GM19324 (cell line): ENCODE measurements around the gene FAAP20.
"Not testable (repeated sequence)": the region's sequence is repeated elsewhere in the genome, so short reads cannot be mapped to it uniquely, and the experiment has no call there.

Experiments used
- ATAC-seq: cut with Tn5 transposase; IDR thresholded peaks from one replicate; pipeline ENCODE4 v1.9.1; 2021; ENCODE audit warnings: mild to moderate bottlenecking, moderate library complexity; ENCODE audit not compliant: unreplicated experiment, low FRiP score

FAAP20 gene

DNA sequence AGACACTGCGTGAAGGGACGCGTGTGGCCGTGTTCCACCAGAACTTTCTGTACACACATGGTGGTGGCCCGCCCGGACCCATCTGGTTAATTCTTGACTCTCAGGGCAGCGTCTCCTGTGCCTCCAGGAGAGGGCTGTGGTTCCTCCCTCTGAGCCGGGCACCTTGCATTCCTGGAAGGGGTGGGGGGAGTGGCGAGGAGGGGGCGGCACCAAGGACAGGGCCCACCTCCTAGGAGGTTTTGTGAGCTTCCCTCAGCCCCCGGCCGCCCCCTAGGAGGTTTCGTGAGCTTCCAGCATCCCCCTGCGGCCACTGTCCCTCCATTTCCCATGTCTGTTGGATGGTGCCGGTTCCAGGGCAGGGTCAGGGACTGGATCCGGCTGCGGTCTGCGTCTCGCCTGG lies 28.9 kb downstream of the FAAP20 start:
- no peak for ATAC-seq

DNA sequence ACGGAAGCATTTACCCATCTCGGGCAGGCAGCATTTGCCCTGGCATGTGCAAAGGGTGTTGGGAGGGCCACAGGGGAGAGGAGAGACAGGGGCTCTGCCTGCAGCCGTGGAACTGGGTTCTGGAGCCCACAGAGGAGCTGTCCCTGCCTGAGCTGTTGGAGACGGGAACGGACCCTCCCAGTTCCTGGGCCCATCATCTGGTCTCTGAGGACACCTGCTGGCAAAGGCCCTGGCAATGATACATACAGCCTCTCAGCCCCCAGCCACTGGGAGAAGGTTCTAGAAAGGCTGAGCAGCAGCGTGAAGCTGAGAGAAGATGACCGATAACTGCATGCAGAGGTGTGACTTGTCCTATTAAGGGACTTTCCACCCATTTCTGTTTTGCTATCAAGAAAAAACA lies 31.4 kb downstream of the FAAP20 start:
- ATAC-seq: no peak

DNA sequence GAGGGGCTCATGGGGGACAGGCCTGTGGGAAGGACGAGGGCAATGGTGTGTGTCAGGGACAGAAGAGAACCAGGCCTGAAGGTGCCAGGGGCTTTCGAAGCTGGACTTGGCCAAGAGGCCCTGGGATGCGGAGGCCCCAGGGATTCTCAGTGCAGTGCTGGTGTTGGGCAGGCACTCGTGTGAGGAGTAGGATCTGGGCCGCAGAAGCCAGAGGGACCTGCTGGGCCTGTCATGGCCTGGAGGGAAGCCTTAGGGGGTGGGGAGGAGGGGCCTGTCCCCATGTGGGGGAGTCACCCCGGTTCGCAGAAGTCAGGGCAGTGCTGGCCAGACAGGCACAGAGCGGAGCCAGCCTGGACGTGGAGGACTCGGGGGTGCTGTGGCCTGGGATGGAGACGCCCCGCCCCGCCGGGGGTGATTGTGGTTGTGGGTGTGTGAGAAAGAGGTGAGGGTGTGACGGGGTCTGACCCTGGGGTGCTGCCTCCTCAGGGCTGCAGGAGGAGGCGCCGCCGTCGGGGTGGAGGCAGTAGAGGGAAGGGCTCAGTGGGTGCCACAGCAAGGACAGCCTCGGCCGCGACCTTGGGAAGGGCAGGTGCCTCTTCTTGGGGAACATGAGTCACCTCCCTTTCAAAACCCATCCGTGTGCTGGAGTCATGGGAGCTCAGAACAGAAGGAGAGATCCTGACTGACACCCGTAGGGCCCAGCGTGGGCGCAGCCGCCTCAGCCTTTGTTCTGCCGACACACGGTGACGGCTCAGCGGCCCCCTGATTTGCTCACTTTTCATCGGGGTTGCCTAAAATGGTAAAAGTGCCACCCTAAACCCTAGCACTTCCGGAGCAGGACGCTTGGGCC lies 33.9 kb downstream of the FAAP20 start:
- ATAC-seq: no peak

DNA sequence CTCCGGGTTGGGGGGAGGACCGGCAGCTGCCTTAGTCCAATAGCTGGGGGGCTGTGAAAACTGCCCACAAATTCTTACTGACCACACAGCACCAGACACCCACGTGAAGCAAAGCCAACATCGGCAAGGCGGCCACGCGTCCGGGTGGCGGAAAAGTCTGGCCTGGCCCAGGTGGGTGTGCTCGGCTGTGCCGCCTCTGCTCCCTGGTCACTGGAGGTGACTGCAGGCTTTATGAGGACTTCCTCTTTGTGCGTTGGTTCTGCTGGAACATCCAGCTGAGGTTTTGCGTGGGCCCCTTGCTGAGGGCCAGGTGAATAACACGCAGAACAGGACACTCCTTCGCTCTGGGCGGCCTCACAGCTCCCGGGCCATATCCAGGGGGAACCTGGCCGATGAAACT lies 35.4 kb downstream of the FAAP20 start:
- ATAC-seq: no peak

DNA sequence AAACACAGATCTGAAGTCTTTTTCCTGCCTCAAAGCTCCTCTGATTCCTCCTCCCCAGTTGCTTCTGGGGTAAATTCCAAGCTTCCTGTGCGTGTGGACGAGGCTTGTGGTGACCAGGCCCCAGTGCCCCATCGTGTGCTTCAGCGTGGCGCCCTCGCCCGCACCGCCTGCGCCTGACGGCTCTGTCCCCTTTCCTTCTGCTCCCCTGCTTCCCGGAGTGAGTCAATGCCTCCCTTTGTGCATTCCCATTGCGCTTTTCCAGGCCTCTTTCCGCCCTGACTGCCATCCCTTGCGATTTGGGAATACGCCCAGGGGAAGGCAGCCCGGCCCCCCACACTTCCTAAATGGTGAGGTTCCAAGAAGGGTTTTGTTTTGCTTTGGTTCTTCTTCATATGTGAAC lies 36.3 kb downstream of the FAAP20 start:
- no peak for ATAC-seq

DNA sequence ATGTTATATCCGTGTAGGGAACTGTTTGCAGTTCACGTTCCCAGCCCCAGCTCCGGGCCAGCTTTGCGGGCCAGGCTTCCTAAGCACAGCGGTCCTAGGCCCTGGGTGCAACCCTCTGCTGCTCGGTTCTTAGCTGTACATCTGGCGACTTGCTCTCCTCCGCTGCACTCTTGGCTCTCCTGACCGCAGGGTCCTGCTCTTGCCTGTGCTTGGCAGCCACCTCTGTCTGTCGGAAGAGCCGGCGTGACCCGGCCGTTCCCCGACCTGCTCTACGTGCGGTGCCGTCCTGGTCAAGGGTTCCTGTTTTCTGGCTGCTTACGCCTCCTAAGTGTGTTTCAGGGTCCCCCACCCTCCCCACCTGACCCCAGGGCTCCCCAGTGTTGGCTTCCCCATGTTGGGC lies 36.7 kb downstream of the FAAP20 start:
- no peak for ATAC-seq

DNA sequence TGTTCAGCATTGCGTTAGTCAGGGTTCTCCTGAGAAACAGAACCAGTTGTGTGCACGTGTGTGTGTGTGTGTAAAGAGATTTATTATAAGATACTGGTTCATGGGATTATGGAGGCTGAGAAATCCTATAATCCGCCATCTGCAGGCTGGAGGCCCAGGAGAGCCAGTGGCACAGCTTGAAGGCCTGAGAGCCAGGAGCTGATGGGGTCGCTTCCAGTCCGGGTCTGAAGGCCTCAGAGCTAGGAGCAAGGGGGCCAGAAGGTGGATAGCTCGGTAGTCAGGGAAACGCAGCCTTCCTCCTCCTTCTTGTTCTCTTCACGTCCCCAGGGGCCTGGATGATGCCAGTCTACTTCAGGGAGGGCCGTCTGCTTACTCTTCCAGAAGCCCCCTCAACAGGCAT lies 37.7 kb downstream of the FAAP20 start:
- no peak for ATAC-seq

DNA sequence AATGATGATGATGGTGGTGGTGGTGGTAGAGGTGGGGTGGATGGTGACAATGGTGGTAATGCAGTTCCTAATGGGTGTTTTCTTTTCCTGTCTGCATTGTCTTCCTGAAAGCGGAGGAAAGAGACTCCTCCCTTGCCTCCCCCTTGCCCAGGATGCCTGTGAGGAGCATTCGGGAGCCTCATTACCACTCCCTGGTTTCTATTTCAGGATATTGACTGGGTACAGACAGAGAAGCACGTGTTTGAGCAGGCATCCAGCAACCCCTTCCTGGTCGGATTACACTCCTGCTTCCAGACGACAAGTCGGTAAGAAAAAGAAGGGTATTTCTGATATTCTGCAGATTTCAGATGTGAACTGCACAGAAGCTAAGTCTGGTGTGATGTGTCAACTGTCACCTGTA lies 38.8 kb downstream of the FAAP20 start:
- no peak for ATAC-seq

DNA sequence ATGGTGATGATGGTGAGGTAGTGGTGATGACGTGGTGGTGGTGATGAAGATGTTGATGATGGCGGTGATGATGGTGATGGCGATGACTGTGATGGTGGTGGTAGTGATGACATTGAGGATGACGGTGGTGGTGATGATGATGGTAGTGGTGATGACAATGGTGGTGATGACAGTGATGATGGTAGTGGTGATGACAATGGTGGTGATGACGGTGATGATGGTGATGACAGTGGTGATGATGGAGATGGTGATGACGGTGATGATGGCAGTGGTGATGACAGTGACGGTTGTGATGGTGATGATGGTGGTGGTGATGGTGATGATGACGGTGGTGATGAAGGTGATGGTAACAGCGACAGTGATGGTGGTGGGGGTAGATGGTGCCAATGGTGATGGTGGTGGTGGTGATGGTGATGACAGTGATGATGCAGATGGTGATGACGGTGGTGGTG lies 39.4 kb downstream of the FAAP20 start:
- ATAC-seq: no peak

DNA sequence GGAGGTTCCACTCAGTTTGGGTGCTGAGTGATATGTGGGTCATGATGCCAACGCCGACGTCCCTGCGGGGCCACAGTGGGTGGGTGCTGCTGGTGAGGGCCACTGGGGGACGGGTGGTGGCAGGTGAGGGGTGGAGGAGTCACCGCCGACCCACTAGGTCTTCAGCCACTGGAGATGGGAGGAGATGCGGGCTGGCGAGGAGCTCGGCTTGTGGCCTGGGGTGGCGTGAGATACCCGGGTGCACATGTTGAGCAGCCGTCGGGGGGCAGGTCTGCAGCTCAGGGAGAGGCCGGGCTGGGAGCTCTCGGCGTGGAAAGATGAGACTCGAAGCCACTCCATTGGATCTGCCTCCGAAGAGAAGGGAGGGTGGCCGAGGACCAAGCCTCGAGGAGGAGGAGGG lies 40.5 kb downstream of the FAAP20 start:
- no peak for ATAC-seq

DNA sequence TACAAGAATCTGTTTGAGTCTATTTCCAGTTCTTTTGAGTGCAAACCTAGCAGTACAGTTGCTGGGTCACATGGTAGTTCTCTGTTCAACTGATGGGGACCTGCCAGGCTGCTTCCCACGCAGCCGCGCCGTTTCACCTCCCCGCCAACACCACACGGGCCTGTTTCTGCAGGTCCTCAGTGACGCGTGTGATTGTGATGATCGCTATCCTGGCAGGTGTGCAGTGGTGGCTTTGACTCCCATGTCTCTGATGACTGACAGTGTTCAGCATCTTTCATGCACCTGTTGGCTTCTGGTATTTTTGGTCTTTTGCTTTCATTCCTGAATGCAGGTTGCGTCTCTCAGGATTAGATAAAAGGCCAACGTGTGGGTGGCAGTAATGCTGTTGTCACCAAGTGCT lies 41.6 kb downstream of the FAAP20 start:
- ATAC-seq: no peak

DNA sequence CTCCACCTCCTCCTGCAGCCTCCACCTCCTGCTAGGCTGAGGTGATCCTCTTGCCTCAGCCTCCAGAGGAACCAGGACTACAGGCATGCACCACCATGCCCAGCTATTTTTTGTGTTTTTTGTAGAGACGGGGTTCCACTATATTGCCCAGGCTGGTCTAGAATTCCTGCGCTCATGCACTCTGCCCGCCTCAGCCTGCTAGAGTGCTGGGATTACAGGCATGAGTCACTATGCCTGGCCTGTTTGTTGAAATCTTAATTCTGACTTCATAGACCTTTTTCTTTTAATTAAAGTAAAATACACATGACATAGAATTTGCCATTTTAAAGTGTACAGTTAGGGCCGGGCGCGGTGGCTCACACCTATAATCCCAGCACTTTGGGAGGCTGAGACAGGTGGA lies 42.7 kb downstream of the FAAP20 start:
- no peak for ATAC-seq

DNA sequence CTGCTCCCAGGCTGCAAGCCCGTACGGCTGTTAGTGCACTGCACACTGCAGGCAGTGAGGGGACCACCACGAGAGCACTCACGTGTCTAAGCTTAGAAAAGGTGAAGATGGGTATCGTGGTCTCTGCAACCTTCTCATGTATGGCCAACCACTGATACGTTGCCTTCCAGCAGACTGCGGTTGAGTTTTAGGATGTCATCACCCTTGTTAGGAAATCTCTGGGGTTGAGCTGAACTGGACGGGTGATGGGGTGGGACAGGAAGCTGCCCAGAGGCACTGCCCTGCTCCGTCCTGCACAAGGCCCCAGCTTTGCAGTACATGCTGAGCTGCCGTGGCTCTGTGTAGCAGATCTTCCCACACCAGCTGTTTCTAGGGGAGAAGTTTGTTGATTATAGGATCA lies 43.3 kb downstream of the FAAP20 start:
- ATAC-seq: no peak

DNA sequence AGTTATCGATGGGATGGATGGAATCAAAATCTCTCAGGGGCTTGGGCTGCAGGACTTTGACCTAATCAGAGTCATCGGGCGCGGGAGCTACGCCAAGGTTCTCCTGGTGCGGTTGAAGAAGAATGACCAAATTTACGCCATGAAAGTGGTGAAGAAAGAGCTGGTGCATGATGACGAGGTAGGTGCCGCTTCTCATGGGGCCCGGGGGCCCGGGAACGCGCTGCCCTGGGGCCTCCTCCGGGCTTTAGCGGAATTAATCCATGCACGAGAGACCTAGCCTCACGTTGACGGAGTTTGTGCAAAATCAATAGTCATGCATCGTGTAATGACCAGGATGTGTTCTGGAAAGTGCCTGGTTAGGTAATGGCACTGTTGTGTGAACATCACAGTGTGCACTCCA lies 43.8 kb downstream of the FAAP20 start:
- no peak for ATAC-seq

DNA sequence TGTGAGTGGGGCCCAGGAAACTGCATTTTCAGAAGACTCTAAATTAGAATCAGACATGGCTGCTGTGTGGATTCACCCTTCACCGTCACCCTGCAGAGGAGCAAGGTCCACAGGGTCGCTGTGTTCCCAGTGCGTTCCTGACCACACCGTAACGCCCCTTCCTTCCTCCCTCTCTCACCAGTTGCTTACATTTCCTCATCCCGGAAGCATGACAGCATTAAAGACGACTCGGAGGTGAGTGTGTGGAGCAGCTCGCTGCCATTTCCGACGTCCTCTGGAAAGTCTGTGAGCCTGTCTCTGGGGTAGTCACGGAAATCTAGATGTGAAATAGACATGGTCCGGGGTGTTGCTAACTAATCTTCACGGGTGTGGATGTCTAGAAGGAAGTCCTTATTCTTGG lies 45.9 kb downstream of the FAAP20 start:
- ATAC-seq: no peak

DNA sequence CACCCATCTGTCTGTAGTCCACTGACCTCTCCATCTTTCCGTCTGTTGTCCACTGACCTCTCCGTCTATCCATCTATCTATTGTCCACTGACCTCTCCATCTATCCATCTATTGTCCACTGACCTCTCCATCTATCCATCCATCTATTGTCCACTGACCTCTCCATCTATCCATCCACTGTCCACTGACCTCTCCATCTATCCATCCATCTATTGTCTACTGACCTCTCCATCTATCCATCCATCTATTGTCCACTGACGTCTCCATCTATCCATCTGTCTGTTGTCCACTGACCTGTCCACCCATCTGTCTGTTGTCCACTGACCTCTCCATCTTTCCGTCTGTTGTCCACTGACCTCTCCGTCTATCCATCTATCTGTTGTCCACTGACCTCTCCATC lies 46.7 kb downstream of the FAAP20 start:
- not testable (repeated sequence) for ATAC-seq

DNA sequence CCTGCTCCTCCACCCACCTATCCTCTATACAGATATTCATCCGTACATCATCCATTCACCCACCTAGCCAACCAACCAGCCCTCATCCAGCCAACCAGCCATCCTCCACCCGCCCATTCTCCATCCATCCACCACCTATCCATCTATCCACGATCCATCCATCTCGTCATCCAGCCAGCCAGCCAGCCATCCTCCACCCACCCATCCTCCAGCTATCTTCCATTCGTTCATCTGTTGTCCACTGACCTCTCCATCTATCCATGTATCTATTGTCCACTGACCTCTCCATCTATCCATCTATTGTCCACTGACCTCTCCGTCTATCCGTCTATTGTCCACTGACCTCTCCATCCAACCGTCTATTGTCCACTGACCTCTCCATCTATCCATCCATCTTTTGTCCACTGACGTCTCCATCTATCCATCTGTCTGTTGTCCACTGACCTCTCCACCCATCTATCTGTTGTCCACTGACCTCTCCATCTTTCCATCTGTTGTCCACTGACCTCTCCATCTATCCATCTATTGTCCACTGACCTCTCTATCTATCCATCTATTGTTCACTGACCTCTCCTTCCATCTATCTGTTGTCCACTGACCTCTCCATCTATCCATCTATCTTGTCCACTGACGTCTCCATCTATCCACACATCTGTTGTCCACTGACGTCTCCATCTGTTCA lies 47.6 kb downstream of the FAAP20 start:
- ATAC-seq: no peak

DNA sequence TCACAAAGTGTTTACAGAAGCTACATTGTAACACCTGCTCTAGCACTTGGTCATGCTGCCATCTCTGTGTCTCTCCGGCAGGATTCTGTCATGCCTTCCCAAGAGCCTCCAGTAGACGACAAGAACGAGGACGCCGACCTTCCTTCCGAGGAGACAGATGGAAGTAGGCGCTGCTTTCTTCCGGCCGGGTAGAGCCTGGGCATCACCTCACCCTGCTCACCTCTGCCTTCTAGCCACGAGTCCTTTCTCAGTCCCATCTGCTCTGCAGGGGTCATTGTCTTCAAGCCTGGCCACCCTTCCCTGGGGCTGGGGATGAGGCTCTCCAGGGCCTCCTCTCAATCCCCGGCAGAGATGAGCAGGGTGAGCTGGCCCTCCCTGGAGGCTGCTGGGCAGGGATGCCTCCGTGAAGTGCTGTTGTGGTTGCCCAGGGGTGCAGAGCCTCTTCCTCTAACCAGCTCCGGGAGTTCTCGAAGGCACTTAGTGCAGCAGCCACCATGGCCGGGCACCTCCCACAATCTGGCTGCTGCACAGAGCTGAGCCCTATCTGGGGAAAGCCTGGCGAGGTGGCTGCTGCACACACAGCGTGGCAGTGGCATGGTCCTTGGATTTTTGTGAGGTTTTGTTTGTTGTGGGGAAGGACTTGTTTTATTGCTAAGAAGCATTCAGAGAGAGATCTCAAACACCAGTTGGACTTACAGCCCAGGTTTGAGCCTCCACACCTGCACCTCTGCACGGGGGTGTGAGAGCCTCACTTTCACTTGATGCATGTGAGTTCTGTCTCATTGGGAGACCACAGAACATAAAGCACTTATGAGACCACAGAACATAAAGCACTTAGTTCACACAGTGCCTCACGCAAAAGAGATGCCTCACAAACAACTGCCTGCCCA lies 48.4 kb downstream of the FAAP20 start:
- no peak for ATAC-seq

DNA sequence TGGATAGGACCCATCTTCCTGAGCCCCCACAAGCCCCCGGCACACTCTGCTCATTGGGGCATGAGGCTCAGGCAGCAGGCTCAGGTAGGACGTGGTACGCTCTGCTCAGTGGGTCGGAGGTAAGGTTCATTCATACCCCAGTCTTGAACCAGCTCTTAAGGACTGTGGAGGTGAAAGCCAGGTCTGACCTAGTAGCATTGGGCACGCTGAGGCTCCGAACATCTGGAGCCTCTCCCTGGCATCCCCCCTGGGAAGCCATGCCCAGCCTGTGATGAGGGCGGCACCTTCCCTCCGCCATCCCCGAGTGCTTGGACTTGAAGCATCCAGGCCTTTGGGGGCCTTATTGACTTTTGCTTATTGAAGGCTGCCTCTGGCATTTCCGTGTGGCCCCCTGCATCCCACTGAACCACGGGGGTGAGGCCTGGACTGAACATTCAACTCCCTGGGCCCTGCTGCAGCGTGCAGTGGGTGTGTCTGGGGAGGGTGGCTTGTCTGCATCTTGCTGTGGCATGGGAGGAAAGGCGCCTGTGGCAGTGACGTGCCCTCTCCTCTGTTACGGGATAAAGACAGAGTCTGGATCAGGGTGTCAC lies 50.0 kb downstream of the FAAP20 start:
- ATAC-seq: no peak

DNA sequence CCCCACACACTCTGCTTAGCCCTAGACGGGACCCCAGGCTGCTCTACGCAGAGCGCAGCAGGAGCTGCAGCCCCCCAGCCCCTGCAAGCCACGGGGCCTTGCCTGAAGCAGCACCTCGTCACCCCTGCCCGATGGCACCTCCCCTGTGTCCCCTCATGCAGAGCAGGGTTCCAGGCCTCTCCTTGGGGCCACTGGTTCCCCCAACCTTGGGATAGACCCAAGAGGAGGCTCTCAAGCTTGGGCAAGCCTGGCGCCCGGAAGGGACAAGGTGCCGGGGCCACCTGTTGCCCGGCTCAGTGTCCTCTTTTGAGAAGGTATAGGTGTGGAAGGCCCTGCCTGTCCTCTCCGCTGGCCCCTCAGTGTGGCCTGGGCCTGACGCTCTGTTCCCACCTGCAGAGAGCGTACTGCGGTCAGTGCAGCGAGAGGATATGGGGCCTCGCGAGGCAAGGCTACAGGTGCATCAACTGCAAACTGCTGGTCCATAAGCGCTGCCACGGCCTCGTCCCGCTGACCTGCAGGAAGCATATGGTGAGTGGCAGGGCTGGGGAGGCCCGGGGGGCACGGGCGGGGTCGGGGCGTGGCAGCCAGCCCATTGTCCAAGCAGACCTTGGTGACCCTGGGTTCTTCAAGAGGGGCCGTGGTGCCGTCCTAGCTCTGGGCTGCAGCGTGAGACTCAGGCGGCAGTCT lies 50.6 kb downstream of the FAAP20 start:
- no peak for ATAC-seq
